MM.1S (cell line): Measurements from ENCODE around the gene KRTAP10-5.

Experiments used
- DNase-seq: peaks from one replicate; pipeline ENCODE4 v3.0.0-alpha.2; 2015
- H2AFZ ChIP-seq: fragments of 300-600 bp; sonication (generic); 2 replicates; pipeline ENCODE4 v1.6.0; 2016; ENCODE audit warnings: antibody characterized with exemption, low read length
- H3F3A ChIP-seq: fragments of 300-600 bp; sonication (generic); 2 replicates; pipeline ENCODE4 v1.6.1; 2016; ENCODE audit warnings: mild to moderate bottlenecking, antibody characterized with exemption, low read length, moderate library complexity, mixed read lengths; ENCODE audit not compliant: insufficient read depth
- H3K27ac ChIP-seq: fragments of 300-600 bp; sonication (generic); 2 replicates; pipeline ENCODE4 v1.5.1; 2016; ENCODE audit warnings: mild to moderate bottlenecking, low read length
- H3K27me3 ChIP-seq: fragments of 300-600 bp; sonication (generic); replicated peaks from 2 replicates; pipeline ENCODE4 v1.6.0; 2016; ENCODE audit warnings: low read length; ENCODE audit not compliant: insufficient read depth
- H3K36me3 ChIP-seq: fragments of 300-600 bp; sonication (generic); replicated peaks from 2 replicates; pipeline ENCODE4 v1.6.1; 2016; ENCODE audit warnings: mild to moderate bottlenecking, low read length, mixed read lengths; ENCODE audit not compliant: insufficient read depth
- H3K4me1 ChIP-seq: fragments of 300-600 bp; sonication (generic); 2 replicates; pipeline ENCODE4 v1.6.1; 2016; ENCODE audit warnings: low read length, mixed read lengths
- H3K4me2 ChIP-seq: fragments of 300-600 bp; sonication (generic); 2 replicates; pipeline ENCODE4 v1.6.0; 2016; ENCODE audit warnings: low read depth, low read length
- H3K4me3 ChIP-seq: fragments of 300-600 bp; sonication (generic); 2 replicates; pipeline ENCODE4 v1.5.1; 2016; ENCODE audit warnings: low read length, mixed read lengths
- H3K79me2 ChIP-seq: fragments of 300-600 bp; sonication (generic); 2 replicates; pipeline ENCODE4 v1.6.1; 2016; ENCODE audit warnings: mixed run types, low read length, mixed read lengths
- H3K9ac ChIP-seq: fragments of 300-600 bp; sonication (generic); 2 replicates; pipeline ENCODE4 v1.6.1; 2016; ENCODE audit warnings: low read length, mixed read lengths
- H3K9me2 ChIP-seq: fragments of 300-600 bp; sonication (generic); replicated peaks from 2 replicates; pipeline ENCODE4 v1.6.1; 2016; ENCODE audit warnings: mild to moderate bottlenecking, low read length, mixed read lengths; ENCODE audit not compliant: insufficient read depth
- H3K9me3 ChIP-seq: fragments of 300-600 bp; sonication (generic); replicated peaks from 2 replicates; pipeline ENCODE4 v1.6.1; 2016; ENCODE audit warnings: mild to moderate bottlenecking, low read length, mixed read lengths; ENCODE audit not compliant: insufficient read depth
- H4K20me1 ChIP-seq: fragments of 300-600 bp; sonication (generic); 2 replicates; pipeline ENCODE4 v1.6.1; 2016; ENCODE audit warnings: mild to moderate bottlenecking, low read length, moderate library complexity, mixed read lengths; ENCODE audit not compliant: insufficient read depth
- EZH2 ChIP-seq: fragments of 300-600 bp; sonication (generic); optimal IDR thresholded peaks from 2 replicates; pipeline ENCODE3; 2017; ENCODE audit warnings: low read depth, mild to moderate bottlenecking, antibody characterized with exemption, low read length, mixed read lengths
- EZH2phosphoT487 ChIP-seq: fragments of 300-600 bp; sonication (generic); IDR thresholded peaks from 2 replicates; pipeline ENCODE4 v1.6.1; 2018; ENCODE audit warnings: antibody characterized with exemption, low read length
- TF ChIP-seq, protein P1 (sequence below): fragments of 300-600 bp; sonication (generic); IDR thresholded peaks from 2 replicates; pipeline ENCODE4 v1.5.1; 2016; ENCODE audit warnings: antibody characterized with exemption, low read length, mixed read lengths

The KRTAP10-5 gene

GRCh38 chr21:44582055-44582454 lies 1.7 kb upstream of the KRTAP10-5 start:
- TF ChIP-seq, protein P1, sequence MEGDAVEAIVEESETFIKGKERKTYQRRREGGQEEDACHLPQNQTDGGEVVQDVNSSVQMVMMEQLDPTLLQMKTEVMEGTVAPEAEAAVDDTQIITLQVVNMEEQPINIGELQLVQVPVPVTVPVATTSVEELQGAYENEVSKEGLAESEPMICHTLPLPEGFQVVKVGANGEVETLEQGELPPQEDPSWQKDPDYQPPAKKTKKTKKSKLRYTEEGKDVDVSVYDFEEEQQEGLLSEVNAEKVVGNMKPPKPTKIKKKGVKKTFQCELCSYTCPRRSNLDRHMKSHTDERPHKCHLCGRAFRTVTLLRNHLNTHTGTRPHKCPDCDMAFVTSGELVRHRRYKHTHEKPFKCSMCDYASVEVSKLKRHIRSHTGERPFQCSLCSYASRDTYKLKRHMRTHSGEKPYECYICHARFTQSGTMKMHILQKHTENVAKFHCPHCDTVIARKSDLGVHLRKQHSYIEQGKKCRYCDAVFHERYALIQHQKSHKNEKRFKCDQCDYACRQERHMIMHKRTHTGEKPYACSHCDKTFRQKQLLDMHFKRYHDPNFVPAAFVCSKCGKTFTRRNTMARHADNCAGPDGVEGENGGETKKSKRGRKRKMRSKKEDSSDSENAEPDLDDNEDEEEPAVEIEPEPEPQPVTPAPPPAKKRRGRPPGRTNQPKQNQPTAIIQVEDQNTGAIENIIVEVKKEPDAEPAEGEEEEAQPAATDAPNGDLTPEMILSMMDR: no peak
- TF ChIP-seq EZH2 (no peak), EZH2phosphoT487 (no peak)
- H3K79me2 ChIP-seq: no peaks in the 10 kb centered on the region

GRCh38 chr21:44581158-44581557 lies 754 bp upstream of the KRTAP10-5 start:
- no peak overlapping the region for H3K9ac ChIP-seq
- no peak overlapping the region for H3K4me2 ChIP-seq
- no peaks in the 10 kb centered on the region for H3K4me1 ChIP-seq
- no peak for DNase-seq
- no peak overlapping the region for H3K27ac ChIP-seq
- H3K36me3 ChIP-seq: no peaks in the 10 kb centered on the region
- H3F3A ChIP-seq: no peaks in the 10 kb centered on the region
- no peak overlapping the region for H3K4me3 ChIP-seq
- TF ChIP-seq, protein P1: no peak
- no peak for TF ChIP-seq EZH2
- TF ChIP-seq EZH2phosphoT487: no peak
- H3K79me2 ChIP-seq: no peaks in the 10 kb centered on the region
- H3K27me3 ChIP-seq: peaks cover 100% of the 10 kb centered on the region
- H3K9me3 ChIP-seq: no peaks in the 10 kb centered on the region
- no peaks in the 10 kb centered on the region for H3K9me2 ChIP-seq
- H4K20me1 ChIP-seq: no peaks in the 10 kb centered on the region
- H2AFZ ChIP-seq: no peak overlapping the region

More at GRCh38 chr21:44582055-44582454, 1.7 kb upstream of the KRTAP10-5 start:
- H3K27me3 ChIP-seq: peaks cover 100% of the 10 kb centered on the region
- no peak for DNase-seq
- no peak overlapping the region for H3K9ac ChIP-seq
- no peak overlapping the region for H3K4me3 ChIP-seq
- no peaks in the 10 kb centered on the region for H3K9me3 ChIP-seq
- no peaks in the 10 kb centered on the region for H3K36me3 ChIP-seq
- H3F3A ChIP-seq: no peaks in the 10 kb centered on the region
- H3K27ac ChIP-seq: no peak overlapping the region
- H2AFZ ChIP-seq: no peak overlapping the region
- H3K9me2 ChIP-seq: no peaks in the 10 kb centered on the region
- H4K20me1 ChIP-seq: no peaks in the 10 kb centered on the region
- H3K4me2 ChIP-seq: no peak overlapping the region
- H3K4me1 ChIP-seq: no peaks in the 10 kb centered on the region

DNA sequence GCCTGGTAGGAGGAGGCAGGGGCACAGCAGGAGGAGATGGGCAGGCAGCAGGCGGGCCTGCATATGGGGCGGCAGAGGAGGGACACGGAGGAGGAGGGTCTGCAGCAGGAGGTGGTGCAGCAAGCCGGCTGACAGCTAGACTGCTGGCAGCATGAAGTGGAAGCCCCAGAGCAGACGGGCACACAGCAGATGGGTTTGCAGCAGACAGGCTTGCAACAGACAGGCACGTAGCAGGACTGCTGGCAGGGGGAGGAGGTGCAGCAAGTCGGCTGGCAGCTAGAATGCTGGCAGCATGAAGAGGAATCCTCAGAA lies 615 bp downstream of the KRTAP10-5 start:
- TF ChIP-seq, protein P1: no peak
- H3F3A ChIP-seq: no peaks in the 10 kb centered on the region
- no peaks in the 10 kb centered on the region for H4K20me1 ChIP-seq
- H3K4me1 ChIP-seq: no peaks in the 10 kb centered on the region
- H3K9me2 ChIP-seq: no peaks in the 10 kb centered on the region
- H3K27me3 ChIP-seq: peaks cover 100% of the 10 kb centered on the region
- DNase-seq: no peak
- H2AFZ ChIP-seq: no peak overlapping the region
- no peak overlapping the region for H3K4me2 ChIP-seq
- H3K79me2 ChIP-seq: no peaks in the 10 kb centered on the region
- no peaks in the 10 kb centered on the region for H3K9me3 ChIP-seq
- no peak overlapping the region for H3K4me3 ChIP-seq
- H3K27ac ChIP-seq: no peak overlapping the region
- no peaks in the 10 kb centered on the region for H3K36me3 ChIP-seq
- H3K9ac ChIP-seq: no peak overlapping the region
